Upper lobe of left lung (tissue), 6 donors: ENCODE measurements around the gene RAB29. TPM values are rescaled to one million over a fixed set of nuclear protein-coding genes. Genes with fewer than 3 reads are reported as not detected.

ENCODE experiments used
- ATAC-seq, 2 donors: fragments of 200-7000 bp; cut with Tn5 transposase; one replicate each; pipeline ENCODE4 v1.9.1; 2022; ENCODE audit warnings: mild to moderate bottlenecking in 2 of 2, moderate library complexity in 2 of 2; ENCODE audit not compliant: low FRiP score in 2 of 2
- DNase-seq, 2 donors: peaks; one replicate each; pipeline ENCODE4 v3.0.0-alpha.2; 2019 to 2020
- H3K27ac ChIP-seq, 4 donors: fragments of 200-600 bp; sonication (generic); one replicate each; pipeline ENCODE4 v1.5.1; 2016 to 2019
- H3K27me3 ChIP-seq, 4 donors: fragments of 200-600 bp; sonication (generic); one replicate each; pipeline ENCODE4 v1.5.1; 2017 to 2019
- H3K36me3 ChIP-seq, 4 donors: fragments of 200-600 bp; sonication (generic); one replicate each; pipeline ENCODE4 v1.5.1; 2016 to 2019
- H3K4me1 ChIP-seq, 4 donors: fragments of 200-600 bp; sonication (generic); one replicate each; pipeline ENCODE4 v1.5.1; 2018 to 2019
- H3K4me3 ChIP-seq, 4 donors: fragments of 200-600 bp; sonication (generic); one replicate each; pipeline ENCODE4 v1.5.1; 2017 to 2019; ENCODE audit warnings: mild to moderate bottlenecking in 2 of 4, moderate library complexity in 1 of 4
- H3K9me3 ChIP-seq, 4 donors: fragments of 200-600 bp; sonication (generic); one replicate each; pipeline ENCODE4 v1.5.1; 2018 to 2019
- CTCF ChIP-seq, 6 experiments: fragments of 450-650 bp in 4 of 6; fragments of 200-600 bp in 2 of 6; sonication (generic) in 2 of 6; IDR thresholded peaks; one replicate each; pipeline ENCODE4 v1.5.1; 2016 to 2019; ENCODE audit warnings: antibody characterized with exemption in 6 of 6
- EP300 ChIP-seq, 4 donors: sonication (generic); formaldehyde crosslinking; IDR thresholded peaks; one replicate each; pipeline ENCODE4 v1.5.1; 2017; ENCODE audit warnings: antibody characterized with exemption in 4 of 4, control low read depth in 2 of 4
- POLR2A ChIP-seq, 4 donors: fragments of 450-650 bp; IDR thresholded peaks; one replicate each; pipeline ENCODE4 v1.5.1; 2016 to 2017; ENCODE audit warnings: antibody characterized with exemption in 4 of 4, mild to moderate bottlenecking in 2 of 4
- POLR2AphosphoS5 ChIP-seq, 2 donors: sonication (generic); formaldehyde crosslinking; IDR thresholded peaks; one replicate each; pipeline ENCODE4 v1.5.1; 2017; ENCODE audit warnings: antibody characterized with exemption in 2 of 2
- WGBS, 2 donors: methylation state at CpG; one replicate each; pipeline ENCODE4 v1.1.5; 2017 to 2018; 5-methylcytosine and 5-hydroxymethylcytosine counted together
- total RNA-seq, 6 donors: library from RNA; depleted of rRNA in 4 of 6; stranded (reverse); fragments of >200 nt in 4 of 6; gene quantifications; one replicate each; pipeline versions ENCODE4 v1.1.0 to v1.2.1, GENCODE V29; 2016 to 2021
- donor health status: DM: no; HTN: no; CAD: no; lungs with moderate emphysema.
- donor health status: DM: no; HTN: yes; CAD: no; lungs with severe emphysema.

Gene RAB29
- total RNA-seq, 6 donors from 2014 or later, result 17.8 to 27.6 (median 25.1) TPM

DNA sequence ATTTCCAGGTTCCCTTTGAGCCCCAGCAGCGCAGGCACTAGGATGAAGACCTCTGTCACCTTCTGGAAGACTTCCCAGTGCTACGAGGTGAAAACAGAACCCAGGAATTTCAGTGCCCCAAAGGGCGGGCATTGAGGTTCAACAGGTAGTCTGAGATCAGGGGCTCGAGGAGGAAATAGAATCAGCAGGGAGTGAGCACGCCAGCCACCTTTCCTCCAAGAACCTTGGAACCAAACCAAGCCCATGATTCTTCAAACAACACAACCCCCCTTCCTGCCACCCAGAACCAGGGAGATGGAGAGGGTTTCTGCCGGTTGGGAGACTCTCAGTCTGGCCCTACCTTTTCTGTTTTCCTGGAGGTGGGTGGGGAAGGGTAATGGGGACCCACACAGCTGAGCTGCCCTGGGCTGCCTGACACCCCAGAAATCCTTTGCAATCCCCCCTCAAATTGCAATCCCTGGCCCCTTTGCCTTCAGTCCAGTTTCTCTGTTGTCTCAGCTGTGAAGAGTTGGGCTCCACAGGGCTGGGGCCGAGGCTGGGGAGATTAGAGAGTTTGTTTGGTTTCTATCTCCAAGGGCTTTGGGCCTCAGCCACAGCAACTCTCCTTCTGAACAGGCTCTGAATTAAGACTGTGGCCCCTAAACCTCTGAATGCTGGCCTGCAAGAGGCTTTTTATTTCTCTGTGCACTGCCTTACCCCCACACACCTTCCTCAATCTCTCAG is 25.9 kb upstream of the RAB29 start:
- Histone ChIP-seq H3K4me1 (peaks cover 9 to 29% (median 26%) of the 10 kb centered on the region in 4 donors), H3K9me3 (no peaks in the 10 kb centered on the region), H3K36me3 (peaks cover 5 to 38% (median 25%) of the 10 kb centered on the region in 4 donors), H3K27me3 (no peaks in the 10 kb centered on the region), H3K27ac (peak overlapping the region; percentile 36 to 69 (median 59)), H3K4me3 (no peak overlapping the region)
- ATAC-seq (peak in 1 of 2 donors; percentile 17), DNase-seq (peak in 1 of 2 donors; percentile 41)
- TF ChIP-seq POLR2A (IDR thresholded peaks at IDR 0.05) (no peak), CTCF (IDR thresholded peaks at IDR 0.05) (no peak), POLR2AphosphoS5 (IDR thresholded peaks at IDR 0.05) (no peak), EP300 (IDR thresholded peaks at IDR 0.05) (no peak)
- 56 to 78% methylated on average over 7 of the region's 7 CpGs for WGBS, 2 donors

- 76 to 81% methylated on average over 6 to 7 of the region's 7 CpGs for WGBS, 2 donors
- peaks cover 4 to 22% (median 19%) of the 10 kb centered on the region in 4 donors for H3K4me1 ChIP-seq
- H3K36me3 ChIP-seq, result peaks cover 5 to 45% (median 27%) of the 10 kb centered on the region in 4 donors
- no peaks in the 10 kb centered on the region for H3K9me3 ChIP-seq
- peak overlapping the region in 3 of 4 donors; percentile 53 to 69 (median 65) for H3K27ac ChIP-seq
- no peak overlapping the region for H3K4me3 ChIP-seq
- no peaks in the 10 kb centered on the region for H3K27me3 ChIP-seq
- DNase-seq (peak; percentile 35 to 40), ATAC-seq (peak in 1 of 2 donors; percentile 9)
- TF ChIP-seq CTCF (IDR thresholded peaks at IDR 0.05) (no peak), POLR2AphosphoS5 (IDR thresholded peaks at IDR 0.05) (no peak)
Measured at GRCh38 chr1:205800427-205800826, 25.1 kb upstream of the RAB29 start.

DNA sequence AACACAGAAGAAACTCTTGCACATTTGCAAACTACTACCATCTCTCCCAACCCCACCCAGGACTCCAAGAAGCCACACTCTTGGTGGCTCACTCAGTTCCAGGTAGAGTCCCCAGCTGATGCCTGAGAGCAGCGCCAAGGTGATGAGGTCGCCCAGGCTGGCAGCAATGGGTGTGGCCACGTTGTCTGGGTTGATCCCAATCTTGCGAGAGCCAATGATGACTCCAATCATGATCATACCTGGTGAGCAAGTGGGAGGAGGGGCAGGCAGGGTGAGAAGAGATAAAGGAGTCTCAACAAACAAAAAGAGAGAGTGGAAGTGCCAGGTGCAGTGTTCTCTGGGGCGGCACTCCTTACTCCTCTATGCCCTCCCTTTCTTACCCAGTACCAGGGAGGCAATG is 23.3 kb upstream of the RAB29 start:
- H3K36me3 ChIP-seq, result peaks cover 13 to 63% (median 37%) of the 10 kb centered on the region in 4 donors
- DNase-seq (no peak), ATAC-seq (no peak)
- TF ChIP-seq POLR2AphosphoS5 (IDR thresholded peaks at IDR 0.05), result no peak
- TF ChIP-seq CTCF (IDR thresholded peaks at IDR 0.05), result no peak
- no peak for TF ChIP-seq POLR2A (IDR thresholded peaks at IDR 0.05)
- no peak for TF ChIP-seq EP300 (IDR thresholded peaks at IDR 0.05)
- no peaks in the 10 kb centered on the region for H3K27me3 ChIP-seq
- peaks cover 0 to 17% (median 11%) of the 10 kb centered on the region in 4 donors for H3K4me1 ChIP-seq
- WGBS, 2 donors, result 80 to 84% methylated on average over 5 of the region's 5 CpGs
- no peaks in the 10 kb centered on the region for H3K9me3 ChIP-seq
- no peak overlapping the region for H3K4me3 ChIP-seq
- H3K27ac ChIP-seq, result no peak overlapping the region

GRCh38 chr1:205797168-205797567 is 21.9 kb upstream of the RAB29 start:
- Histone ChIP-seq H3K4me1 (peaks cover 0 to 17% (median 10%) of the 10 kb centered on the region in 4 donors), H3K9me3 (no peaks in the 10 kb centered on the region), H3K36me3 (peaks cover 14 to 77% (median 43%) of the 10 kb centered on the region in 4 donors), H3K27ac (no peak overlapping the region), H3K4me3 (no peak overlapping the region), H3K27me3 (no peaks in the 10 kb centered on the region)
- no peak for TF ChIP-seq CTCF (IDR thresholded peaks at IDR 0.05)
- TF ChIP-seq POLR2A (IDR thresholded peaks at IDR 0.05), result no peak
- no peak for TF ChIP-seq POLR2AphosphoS5 (IDR thresholded peaks at IDR 0.05)
- no peak for TF ChIP-seq EP300 (IDR thresholded peaks at IDR 0.05)
- ATAC-seq, result no peak
- WGBS, 2 donors, result 93% methylated on average over 2 of the region's 2 CpGs; no CpG with 5 or more reads in 1 of the 2 donors
- no peak for DNase-seq
